GM19468 (cell line): ENCODE measurements around the gene BOD1L1.

ENCODE experiments used
- ATAC-seq: cut with Tn5 transposase; IDR thresholded peaks from one replicate; pipeline ENCODE4 v1.9.1; 2021; ENCODE audit warnings: mild to moderate bottlenecking, moderate library complexity, moderate number of reproducible peaks; ENCODE audit not compliant: unreplicated experiment; ENCODE audit errors: extremely low read depth

Gene BOD1L1

GRCh38 chr4:13627606-13628311 is at the start of gene BOD1L1:
Gene BOD1L1, minus strand, starts transcription at chr4:13627725. Its CDS starts 138 bp downstream, at chr4:13627587.
- peak; percentile 84 for ATAC-seq

GRCh38 chr4:13674971-13675370 is 47.4 kb upstream of the BOD1L1 start:
- no peak for ATAC-seq

GRCh38 chr4:13673167-13673566 is 45.6 kb upstream of the BOD1L1 start:
- no peak for ATAC-seq

- ATAC-seq, result no peak
These were observed 43.1 kb upstream of the BOD1L1 start for GRCh38 chr4:13670456-13671160.

- ATAC-seq, result no peak
These were observed 38.5 kb upstream of the BOD1L1 start for GRCh38 chr4:13665701-13666660.

- ATAC-seq, result no peak
These were observed 32.0 kb upstream of the BOD1L1 start for GRCh38 chr4:13659341-13660070.

GRCh38 chr4:13656569-13657405 is 29.3 kb upstream of the BOD1L1 start:
- ATAC-seq, result no peak

- peak; percentile 36 for ATAC-seq
These were observed 26.8 kb upstream of the BOD1L1 start for GRCh38 chr4:13654162-13654797.

- no peak for ATAC-seq
These were observed 26.2 kb upstream of the BOD1L1 start for GRCh38 chr4:13653766-13654161.

GRCh38 chr4:13647031-13647430 is 19.5 kb upstream of the BOD1L1 start:
- no peak for ATAC-seq

GRCh38 chr4:13645075-13645474 is 17.6 kb upstream of the BOD1L1 start:
- no peak for ATAC-seq

- ATAC-seq, result no peak
These were observed 14.8 kb upstream of the BOD1L1 start for GRCh38 chr4:13642170-13642950.

GRCh38 chr4:13641084-13641483 is 13.6 kb upstream of the BOD1L1 start:
- no peak for ATAC-seq

- no peak for ATAC-seq
These were observed 12.8 kb upstream of the BOD1L1 start for GRCh38 chr4:13640149-13640940.

GRCh38 chr4:13635286-13635799 is 7.8 kb upstream of the BOD1L1 start:
- ATAC-seq, result no peak

- no peak for ATAC-seq
These were observed 6.1 kb upstream of the BOD1L1 start for GRCh38 chr4:13633671-13634070.

- peak; percentile 3 for ATAC-seq
These were observed 333 bp downstream of the BOD1L1 start for GRCh38 chr4:13627178-13627605.
